MM.1S (cell line): ENCODE measurements around the gene NFKBIL1.

Experiments used
- DNase-seq: peaks from one replicate; pipeline ENCODE4 v3.0.0-alpha.2; 2015
- H2AFZ ChIP-seq: fragments of 300-600 bp; sonication (generic); 2 replicates; pipeline ENCODE4 v1.6.0; 2016; ENCODE audit warnings: antibody characterized with exemption, low read length
- H3F3A ChIP-seq: fragments of 300-600 bp; sonication (generic); 2 replicates; pipeline ENCODE4 v1.6.1; 2016; ENCODE audit warnings: mild to moderate bottlenecking, antibody characterized with exemption, low read length, moderate library complexity, mixed read lengths; ENCODE audit not compliant: insufficient read depth
- H3K27ac ChIP-seq: fragments of 300-600 bp; sonication (generic); 2 replicates; pipeline ENCODE4 v1.5.1; 2016; ENCODE audit warnings: mild to moderate bottlenecking, low read length
- H3K27me3 ChIP-seq: fragments of 300-600 bp; sonication (generic); replicated peaks from 2 replicates; pipeline ENCODE4 v1.6.0; 2016; ENCODE audit warnings: low read length; ENCODE audit not compliant: insufficient read depth
- H3K36me3 ChIP-seq: fragments of 300-600 bp; sonication (generic); replicated peaks from 2 replicates; pipeline ENCODE4 v1.6.1; 2016; ENCODE audit warnings: mild to moderate bottlenecking, low read length, mixed read lengths; ENCODE audit not compliant: insufficient read depth
- H3K4me1 ChIP-seq: fragments of 300-600 bp; sonication (generic); 2 replicates; pipeline ENCODE4 v1.6.1; 2016; ENCODE audit warnings: low read length, mixed read lengths
- H3K4me2 ChIP-seq: fragments of 300-600 bp; sonication (generic); 2 replicates; pipeline ENCODE4 v1.6.0; 2016; ENCODE audit warnings: low read depth, low read length
- H3K4me3 ChIP-seq: fragments of 300-600 bp; sonication (generic); 2 replicates; pipeline ENCODE4 v1.5.1; 2016; ENCODE audit warnings: low read length, mixed read lengths
- H3K79me2 ChIP-seq: fragments of 300-600 bp; sonication (generic); 2 replicates; pipeline ENCODE4 v1.6.1; 2016; ENCODE audit warnings: mixed run types, low read length, mixed read lengths
- H3K9ac ChIP-seq: fragments of 300-600 bp; sonication (generic); 2 replicates; pipeline ENCODE4 v1.6.1; 2016; ENCODE audit warnings: low read length, mixed read lengths
- H3K9me2 ChIP-seq: fragments of 300-600 bp; sonication (generic); replicated peaks from 2 replicates; pipeline ENCODE4 v1.6.1; 2016; ENCODE audit warnings: mild to moderate bottlenecking, low read length, mixed read lengths; ENCODE audit not compliant: insufficient read depth
- H3K9me3 ChIP-seq: fragments of 300-600 bp; sonication (generic); replicated peaks from 2 replicates; pipeline ENCODE4 v1.6.1; 2016; ENCODE audit warnings: mild to moderate bottlenecking, low read length, mixed read lengths; ENCODE audit not compliant: insufficient read depth
- H4K20me1 ChIP-seq: fragments of 300-600 bp; sonication (generic); 2 replicates; pipeline ENCODE4 v1.6.1; 2016; ENCODE audit warnings: mild to moderate bottlenecking, low read length, moderate library complexity, mixed read lengths; ENCODE audit not compliant: insufficient read depth
- CTCF ChIP-seq: fragments of 300-600 bp; sonication (generic); IDR thresholded peaks from 2 replicates; pipeline ENCODE4 v1.5.1; 2016; ENCODE audit warnings: antibody characterized with exemption, low read length, mixed read lengths
- EZH2 ChIP-seq: fragments of 300-600 bp; sonication (generic); optimal IDR thresholded peaks from 2 replicates; pipeline ENCODE3; 2017; ENCODE audit warnings: low read depth, mild to moderate bottlenecking, antibody characterized with exemption, low read length, mixed read lengths
- EZH2phosphoT487 ChIP-seq: fragments of 300-600 bp; sonication (generic); IDR thresholded peaks from 2 replicates; pipeline ENCODE4 v1.6.1; 2018; ENCODE audit warnings: antibody characterized with exemption, low read length

The NFKBIL1 gene

GRCh38 chr6:31510007-31510406 lies 37.4 kb upstream of the NFKBIL1 start:
- Histone ChIP-seq H3K9me3 (no peaks in the 10 kb centered on the region), H4K20me1 (peaks cover 11% of the 10 kb centered on the region), H3K4me3 (no peak overlapping the region), H3K4me1 (no peaks in the 10 kb centered on the region), H3K27ac (no peak overlapping the region), H3K79me2 (peaks cover 30% of the 10 kb centered on the region), H2AFZ (no peak overlapping the region), H3K9ac (no peak overlapping the region), H3K27me3 (no peaks in the 10 kb centered on the region), H3K9me2 (no peaks in the 10 kb centered on the region), H3K4me2 (no peak overlapping the region), H3F3A (no peaks in the 10 kb centered on the region), H3K36me3 (no peaks in the 10 kb centered on the region; the same call in none of the 2 replicates)
- DNase-seq, result no peak
- TF ChIP-seq EZH2phosphoT487 (no peak), EZH2 (no peak), CTCF (no peak)

GRCh38 chr6:31513456-31514165 lies 33.8 kb upstream of the NFKBIL1 start:
- no peaks in the 10 kb centered on the region for H3K9me3 ChIP-seq
- H3K79me2 ChIP-seq, result no peaks in the 10 kb centered on the region
- H3K4me3 ChIP-seq, result no peak overlapping the region
- no peaks in the 10 kb centered on the region for H4K20me1 ChIP-seq
- no peak overlapping the region for H3K4me2 ChIP-seq
- H3K9ac ChIP-seq, result no peak overlapping the region
- no peaks in the 10 kb centered on the region for H3K4me1 ChIP-seq
- H3K36me3 ChIP-seq, result no peaks in the 10 kb centered on the region; the same call in 1 of the 2 replicates
- no peak overlapping the region for H2AFZ ChIP-seq
- H3F3A ChIP-seq, result no peaks in the 10 kb centered on the region
- no peaks in the 10 kb centered on the region for H3K9me2 ChIP-seq
- H3K27ac ChIP-seq, result no peak overlapping the region
- no peak for DNase-seq
- H3K27me3 ChIP-seq, result no peaks in the 10 kb centered on the region
- no peak for TF ChIP-seq CTCF
- no peak for TF ChIP-seq EZH2phosphoT487
- no peak for TF ChIP-seq EZH2

- Histone ChIP-seq H3K9ac (no peak overlapping the region), H3K4me3 (no peak overlapping the region), H3K27ac (no peak overlapping the region), H3K9me2 (no peaks in the 10 kb centered on the region), H3K4me2 (no peak overlapping the region), H3K4me1 (no peaks in the 10 kb centered on the region), H2AFZ (no peak overlapping the region), H3K79me2 (no peaks in the 10 kb centered on the region), H3K27me3 (no peaks in the 10 kb centered on the region), H4K20me1 (no peaks in the 10 kb centered on the region), H3K36me3 (no peaks in the 10 kb centered on the region), H3F3A (no peaks in the 10 kb centered on the region), H3K9me3 (no peaks in the 10 kb centered on the region)
- no peak for TF ChIP-seq EZH2
- TF ChIP-seq EZH2phosphoT487, result no peak
- no peak for TF ChIP-seq CTCF
- no peak for DNase-seq
These were observed 25.6 kb upstream of the NFKBIL1 start for GRCh38 chr6:31521835-31522234.
